RWPE2 (cell line): ENCODE results near the gene AMIGO1.

Experiments used
- ATAC-seq: fragments of 200-7000 bp; cut with Tn5 transposase; 3 replicates; pipeline ENCODE4 v1.9.1; 2021; ENCODE audit warnings: low read depth
- DNase-seq: peaks from one replicate; pipeline ENCODE4 v3.0.0-alpha.2; 2020; ENCODE audit warnings: low spot score
- H3K27ac ChIP-seq: fragments of 450-650 bp; 2 replicates; pipeline ENCODE4 v1.5.1; 2017; ENCODE audit warnings: mild to moderate bottlenecking; ENCODE audit not compliant: poor library complexity, severe bottlenecking
- H3K27me3 ChIP-seq: fragments of 250-450 bp; sonication (Bioruptor Pico); 2 replicates; pipeline ENCODE4 v1.5.1; 2021; ENCODE audit warnings: mild to moderate bottlenecking, moderate library complexity; ENCODE audit not compliant: insufficient read depth, poor library complexity, severe bottlenecking
- H3K36me3 ChIP-seq: fragments of 250-450 bp; sonication (Bioruptor Pico); 2 replicates; pipeline ENCODE4 v1.5.1; 2020; ENCODE audit warnings: low read depth, mild to moderate bottlenecking, moderate library complexity
- H3K4me1 ChIP-seq: fragments of 250-450 bp; sonication (Bioruptor Pico); 2 replicates; pipeline ENCODE4 v1.5.1; 2021; ENCODE audit warnings: mild to moderate bottlenecking, moderate library complexity; ENCODE audit not compliant: insufficient read depth, poor library complexity, severe bottlenecking
- H3K4me3 ChIP-seq: fragments of 250-450 bp; sonication (Bioruptor Pico); 2 replicates; pipeline ENCODE4 v1.5.1; 2021; ENCODE audit warnings: mild to moderate bottlenecking, moderate library complexity; ENCODE audit not compliant: severe bottlenecking
- H3K9me3 ChIP-seq: fragments of 250-450 bp; sonication (Bioruptor Pico); 2 replicates; pipeline ENCODE4 v1.5.1; 2021; ENCODE audit warnings: mild to moderate bottlenecking, moderate library complexity; ENCODE audit not compliant: severe bottlenecking
- TF ChIP-seq, protein P1 (sequence below): fragments of 450-650 bp; IDR thresholded peaks from one replicate; pipeline ENCODE4 v1.5.1; 2017; ENCODE audit warnings: mild to moderate bottlenecking, moderate library complexity; ENCODE audit not compliant: poor library complexity, severe bottlenecking

Gene AMIGO1

DNA sequence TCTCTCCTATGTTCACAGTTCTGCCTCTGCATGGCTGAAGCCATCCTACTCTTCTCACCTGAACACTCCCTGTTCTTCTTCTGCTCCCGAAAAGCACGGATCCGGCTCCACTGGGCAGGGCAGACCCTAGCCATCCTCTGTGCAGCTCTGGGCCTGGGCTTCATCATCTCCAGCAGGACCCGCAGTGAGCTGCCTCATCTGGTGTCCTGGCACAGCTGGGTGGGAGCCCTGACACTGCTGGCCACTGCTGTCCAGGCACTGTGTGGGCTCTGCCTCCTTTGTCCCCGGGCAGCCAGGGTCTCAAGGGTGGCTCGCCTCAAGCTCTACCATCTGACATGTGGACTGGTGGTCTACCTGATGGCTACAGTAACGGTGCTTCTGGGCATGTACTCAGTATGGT lies 13.8 kb downstream of the AMIGO1 start:
- H3K4me1 ChIP-seq = peaks cover 3% of the 10 kb centered on the region
- H3K9me3 ChIP-seq = no peaks in the 10 kb centered on the region

DNA sequence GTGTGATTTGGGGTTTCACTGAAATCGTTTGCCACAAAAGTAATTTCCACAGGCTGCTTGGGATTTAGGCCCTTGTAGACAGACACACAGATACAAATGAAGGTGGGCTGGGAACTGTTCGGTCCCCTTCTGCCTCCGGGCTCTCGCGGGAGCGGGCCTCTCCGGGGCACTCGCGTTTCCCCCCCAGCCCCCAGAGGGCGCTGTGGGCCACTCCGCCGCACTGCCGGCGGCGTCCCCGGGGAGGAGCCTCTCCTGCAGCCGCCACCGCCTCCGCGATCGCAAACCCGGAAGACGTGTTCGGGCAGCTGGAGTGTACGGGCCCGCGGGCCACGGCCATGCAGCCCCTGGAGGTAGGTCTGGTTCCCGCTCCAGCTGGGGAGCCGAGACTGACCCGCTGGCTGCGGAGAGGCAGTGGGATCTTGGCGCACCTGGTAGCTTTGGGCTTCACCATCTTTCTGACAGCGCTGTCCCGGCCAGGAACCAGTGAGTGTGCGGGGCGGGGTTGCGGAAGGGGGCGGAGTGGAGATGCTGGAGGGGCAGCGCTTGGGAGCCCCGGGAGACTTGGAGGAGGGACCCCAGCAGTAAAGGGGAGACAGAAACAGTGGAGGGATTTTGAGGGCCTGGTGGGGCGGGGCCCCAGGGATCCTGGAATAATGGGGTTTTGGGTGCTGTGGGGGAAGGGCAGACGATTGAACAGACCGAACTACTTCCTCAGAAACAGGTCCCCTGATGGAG lies 15.6 kb downstream of the AMIGO1 start, which contains the start of gene CYB561D1:
TSS of gene CYB561D1 (plus strand) at position 290 of the 735 bp plus-strand sequence. CDS start at position 336, 46 bp downstream.
- Histone ChIP-seq H3K4me1 (peaks cover 3% of the 10 kb centered on the region), H3K27me3 (no peaks in the 10 kb centered on the region), H3K4me3 (peak within 1 kb of the TSS; percentile 94), H3K27ac (peak within 1 kb of the TSS; percentile 36), H3K9me3 (no peaks in the 10 kb centered on the region), H3K36me3 (peaks cover 15% of the 10 kb centered on the region)
- TF ChIP-seq, protein P1, sequence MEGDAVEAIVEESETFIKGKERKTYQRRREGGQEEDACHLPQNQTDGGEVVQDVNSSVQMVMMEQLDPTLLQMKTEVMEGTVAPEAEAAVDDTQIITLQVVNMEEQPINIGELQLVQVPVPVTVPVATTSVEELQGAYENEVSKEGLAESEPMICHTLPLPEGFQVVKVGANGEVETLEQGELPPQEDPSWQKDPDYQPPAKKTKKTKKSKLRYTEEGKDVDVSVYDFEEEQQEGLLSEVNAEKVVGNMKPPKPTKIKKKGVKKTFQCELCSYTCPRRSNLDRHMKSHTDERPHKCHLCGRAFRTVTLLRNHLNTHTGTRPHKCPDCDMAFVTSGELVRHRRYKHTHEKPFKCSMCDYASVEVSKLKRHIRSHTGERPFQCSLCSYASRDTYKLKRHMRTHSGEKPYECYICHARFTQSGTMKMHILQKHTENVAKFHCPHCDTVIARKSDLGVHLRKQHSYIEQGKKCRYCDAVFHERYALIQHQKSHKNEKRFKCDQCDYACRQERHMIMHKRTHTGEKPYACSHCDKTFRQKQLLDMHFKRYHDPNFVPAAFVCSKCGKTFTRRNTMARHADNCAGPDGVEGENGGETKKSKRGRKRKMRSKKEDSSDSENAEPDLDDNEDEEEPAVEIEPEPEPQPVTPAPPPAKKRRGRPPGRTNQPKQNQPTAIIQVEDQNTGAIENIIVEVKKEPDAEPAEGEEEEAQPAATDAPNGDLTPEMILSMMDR = peak; percentile 99
- DNase-seq (peak; percentile 84), ATAC-seq (peak; percentile 89)

More for the DNA sequence above, 13.8 kb downstream of the AMIGO1 start:
- TF ChIP-seq, protein P1 = no peak
- ATAC-seq = no peak
- Histone ChIP-seq H3K4me3 (no peak overlapping the region), H3K36me3 (peaks cover 15% of the 10 kb centered on the region), H3K27me3 (no peaks in the 10 kb centered on the region), H3K27ac (no peak overlapping the region)
- DNase-seq = no peak

DNA sequence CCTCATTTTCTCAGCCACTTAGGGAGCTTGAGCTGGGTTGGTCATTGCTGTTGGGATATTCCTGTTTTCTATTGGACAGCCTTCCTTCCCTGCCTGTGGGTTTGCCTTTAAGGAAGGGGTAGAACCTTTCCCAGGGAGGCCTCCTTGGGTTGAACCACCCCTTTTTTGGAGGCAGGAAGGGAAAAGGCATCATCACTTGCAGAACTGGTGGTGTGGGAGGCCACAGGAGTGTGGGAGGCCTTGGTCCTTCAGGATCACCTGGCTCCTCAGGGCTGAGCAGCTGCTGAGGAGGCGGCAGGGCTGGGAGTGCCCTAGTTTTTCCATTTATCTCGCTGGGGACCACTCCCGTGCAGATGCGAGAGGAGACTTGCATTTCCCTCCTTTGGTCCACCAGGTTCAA lies 16.3 kb downstream of the AMIGO1 start:
- H3K27ac ChIP-seq = no peak overlapping the region
- DNase-seq = no peak
- no peak overlapping the region for H3K4me3 ChIP-seq
- H3K4me1 ChIP-seq = peaks cover 3% of the 10 kb centered on the region
- H3K9me3 ChIP-seq = no peaks in the 10 kb centered on the region
- H3K27me3 ChIP-seq = no peaks in the 10 kb centered on the region
- TF ChIP-seq, protein P1 = no peak
- ATAC-seq = no peak
- H3K36me3 ChIP-seq = peaks cover 15% of the 10 kb centered on the region

DNA sequence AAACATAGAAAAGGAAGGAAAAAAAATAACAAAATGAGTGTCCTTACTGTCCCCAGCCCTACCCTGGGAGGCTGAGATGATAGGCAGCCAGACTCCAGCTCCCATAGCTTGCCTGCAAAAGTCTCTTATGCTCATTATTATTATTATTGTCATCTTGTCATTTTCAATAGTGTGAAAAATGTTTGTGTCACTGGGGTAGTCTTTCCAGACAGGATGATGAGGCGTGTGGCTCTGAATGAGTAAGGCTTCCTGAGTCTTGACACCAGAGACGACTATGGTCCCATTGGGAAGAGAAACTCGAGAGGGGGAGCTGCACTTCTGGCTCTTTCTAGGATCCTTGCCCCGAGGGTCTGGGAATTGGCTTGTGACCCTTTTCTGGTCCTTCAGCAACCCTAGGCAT lies 16.7 kb downstream of the AMIGO1 start:
- DNase-seq (no peak), ATAC-seq (no peak)
- TF ChIP-seq, protein P1 = no peak
- peaks cover 15% of the 10 kb centered on the region for H3K36me3 ChIP-seq
- H3K4me3 ChIP-seq = no peak overlapping the region
- H3K9me3 ChIP-seq = no peaks in the 10 kb centered on the region
- no peaks in the 10 kb centered on the region for H3K27me3 ChIP-seq
- peaks cover 3% of the 10 kb centered on the region for H3K4me1 ChIP-seq
- H3K27ac ChIP-seq = no peak overlapping the region

DNA sequence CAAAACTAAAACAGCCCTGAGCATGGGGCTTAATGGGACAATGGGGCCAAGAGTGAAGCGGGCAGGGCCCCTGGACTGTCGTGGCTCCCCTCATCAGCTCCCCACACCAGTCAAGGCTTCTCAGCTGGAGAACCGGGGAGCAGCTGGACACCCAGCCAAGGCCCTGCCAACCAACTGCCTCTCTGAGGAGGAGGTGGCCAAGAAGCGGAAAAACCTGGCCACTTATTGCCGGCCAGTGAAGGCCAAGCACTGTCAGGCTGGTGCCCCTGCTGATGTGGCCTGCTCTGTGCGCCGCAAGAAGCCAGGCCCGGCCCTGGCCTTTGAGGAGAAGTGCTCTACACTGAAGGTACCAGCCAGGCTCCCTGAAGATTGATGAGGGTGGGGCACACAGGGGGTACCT lies 18.2 kb downstream of the AMIGO1 start:
- Histone ChIP-seq H3K36me3 (peaks cover 12% of the 10 kb centered on the region), H3K27me3 (no peaks in the 10 kb centered on the region), H3K27ac (no peak overlapping the region), H3K4me1 (peaks cover 3% of the 10 kb centered on the region), H3K4me3 (no peak overlapping the region), H3K9me3 (no peaks in the 10 kb centered on the region)
- TF ChIP-seq, protein P1 = no peak
- DNase-seq (no peak), ATAC-seq (no peak)
